Measurements from ENCODE around the gene RELB. TPM values are rescaled to one million over a fixed set of nuclear protein-coding genes. Genes with fewer than 3 reads are reported as not detected.
A peak's percentile ranks its signal among the peaks of the same experiment; 100 is the strongest.

RELB gene
- total and polyA plus RNA-seq, 9 of the 15 experiments (the other 6 are each of a cell fraction or from before 2014, with no cell fraction given): 0.15 to 1.1 (median 0.28) TPM; not detected in 2

GRCh38 chr19:44955505-44956439 lies 45.5 kb upstream of the RELB start (continued):
- no peak for TF ChIP-seq IRF1 (CRISPR knock-in tag; IDR thresholded peaks at IDR 0.05; ENCODE audit: borderline replicate concordance)
- TF ChIP-seq SIX5 (IDR thresholded peaks at IDR 0.05; ENCODE audit: borderline replicate concordance in 1 of 2, insufficient read depth in 1 of 2, low read depth in 1 of 2, low read length in 2 of 2): no peak
- no peak for TF ChIP-seq RFX1 (IDR thresholded peaks at IDR 0.05)
- no peak for TF ChIP-seq BACH1 (tag; IDR thresholded peaks at IDR 0.05)
- no peak for TF ChIP-seq FOXJ2 (tag; IDR thresholded peaks at IDR 0.05)
- no peak for TF ChIP-seq MEF2A (IDR thresholded peaks at IDR 0.05; ENCODE audit: control insufficient read depth, low read depth, low read length)
- TF ChIP-seq RBM34 (IDR thresholded peaks at IDR 0.05; ENCODE audit: borderline replicate concordance, insufficient read depth, low read length): no peak
- TF ChIP-seq TAF7 (tag; IDR thresholded peaks at IDR 0.05): 0 out of 2 replicates have a peak, but pooled peaks have one; percentile 45
- TF ChIP-seq ILF3 (IDR thresholded peaks at IDR 0.05; ENCODE audit: borderline replicate concordance): no peak
- TF ChIP-seq ZNF175 (CRISPR knock-in tag; IDR thresholded peaks at IDR 0.05; ENCODE audit: low read depth): no peak
- TF ChIP-seq CTBP1 (IDR thresholded peaks at IDR 0.05; ENCODE audit: borderline replicate concordance): no peak
- TF ChIP-seq PHF20 (IDR thresholded peaks at IDR 0.05; ENCODE audit: partially characterized antibody): peak; percentile 12
- no peak for TF ChIP-seq ZNF551 (CRISPR knock-in tag; IDR thresholded peaks at IDR 0.05)
- TF ChIP-seq CREB3L1 (IDR thresholded peaks at IDR 0.05; ENCODE audit: borderline replicate concordance, low read depth): no peak
- no peak for TF ChIP-seq CBFB (CRISPR knock-in tag; IDR thresholded peaks at IDR 0.05)
- TF ChIP-seq POLR2G (IDR thresholded peaks at IDR 0.05; ENCODE audit: low read depth, low read length): no peak
- TF ChIP-seq SRF (CRISPR knock-in tag; IDR thresholded peaks at IDR 0.05): no peak
- no peak for TF ChIP-seq KDM5B (IDR thresholded peaks at IDR 0.05; ENCODE audit: insufficient replicate concordance, low read depth, low read length)
- no peak for TF ChIP-seq SIN3B (IDR thresholded peaks at IDR 0.05; ENCODE audit: low read depth)
- no peak for TF ChIP-seq STAT5B (CRISPR knock-in tag; IDR thresholded peaks at IDR 0.05)
- TF ChIP-seq MAZ (CRISPR knock-in tag; conservative IDR thresholded peaks at IDR 0.05 in 1 of 2, IDR thresholded peaks at IDR 0.05 in 1 of 2): no peak
- TF ChIP-seq CREB3 (tag; conservative IDR thresholded peaks at IDR 0.05; ENCODE audit: low read depth): no peak
- TF ChIP-seq CAMTA2 (CRISPR knock-in tag; conservative IDR thresholded peaks at IDR 0.05): no peak
- no peak for TF ChIP-seq POLR2AphosphoS2 (IDR thresholded peaks at IDR 0.05; ENCODE audit: low read length)
- no peak for TF ChIP-seq RCOR1 (IDR thresholded peaks at IDR 0.05; ENCODE audit: borderline replicate concordance in 1 of 2, low read depth in 2 of 2, low read length in 2 of 2)

Data from K562 (cell line).